A549 (cell line): Measurements from ENCODE around the gene CTXN3. TPM values are rescaled to one million over a fixed set of nuclear protein-coding genes. Genes with fewer than 3 reads are reported as not detected.
A peak's percentile ranks its signal among the peaks of the same experiment; 100 is the strongest.

Experiments used
- ATAC-seq, 2 experiments: fragments of 200-7000 bp in 1 of 2; fragments of >200 bp in 1 of 2; cut with Nextera tagmentation in 1 of 2; cut with Tn5 transposase in 1 of 2; 3 replicates each; pipeline versions ENCODE4 v1.8.0 to v1.9.1; 2018 to 2020; ENCODE audit warnings: mild to moderate bottlenecking in 1 of 2, moderate library complexity in 1 of 2
- CTCF ChIA-PET: fragments of 300-600 bp; sonication (Branson Sonifier 250); formaldehyde crosslinking; extraction: SDS; loops from one replicate; lab custom pipeline; 2021; ENCODE audit warnings: antibody characterized with exemption, inconsistent platforms; lab: Yijun Ruan, JAX
- POLR2A ChIA-PET: fragments of 350-600 bp; formaldehyde crosslinking; extraction: SDS; loops from one replicate; lab custom pipeline; 2021; ENCODE audit warnings: antibody characterized with exemption, inconsistent platforms; lab: Yijun Ruan, JAX
- DNase-seq, 2 experiments: peaks; one replicate each; pipeline versions ENCODE4 v3.0.0 to v3.0.0-alpha.2; 2011 to 2016; ENCODE audit warnings: low read depth in 1 of 2, low spot score in 1 of 2
- FAIRE-seq: peaks from 2 replicates; lab custom pipeline; 2011; peaks lifted over from hg19 to GRCh38; lab: Jason Lieb, UNC
- H3K27ac ChIP-seq, 2 experiments: fragments of >200 bp; sonication (Bioruptor Twin); formaldehyde crosslinking; 3 replicates each; pipeline ENCODE4 v1.5.1; 2016 to 2017
- H3K4me1 ChIP-seq: fragments of >200 bp; sonication (Bioruptor Twin); formaldehyde crosslinking; 3 replicates; pipeline ENCODE4 v1.6.1; 2016
- H3K4me2 ChIP-seq: fragments of >200 bp; sonication (Bioruptor Twin); formaldehyde crosslinking; 3 replicates; pipeline ENCODE4 v1.6.1; 2016
- H3K4me3 ChIP-seq: fragments of >200 bp; sonication (Bioruptor Twin); formaldehyde crosslinking; 3 replicates; pipeline ENCODE4 v1.5.1; 2016
- H3K9me3 ChIP-seq: fragments of >200 bp; sonication (Bioruptor Twin); formaldehyde crosslinking; 3 replicates; pipeline ENCODE4 v1.6.1; 2016
- BHLHE40 ChIP-seq: IDR thresholded peaks from 2 replicates; pipeline ENCODE4 v1.6.1; 2012; ENCODE audit warnings: low read depth, low read length, inconsistent platforms
- EHF ChIP-seq: fragments of 250-450 bp; sonication (Bioruptor Pico); IDR thresholded peaks from 2 replicates; pipeline ENCODE4 v1.5.0; 2020; ENCODE audit warnings: mild to moderate bottlenecking
- EP300 ChIP-seq, 2 experiments: fragments of >200 bp; sonication (Bioruptor Twin); formaldehyde crosslinking; IDR thresholded peaks; 2 replicates in 1 of 2; 3 replicates in 1 of 2; pipeline ENCODE4 v1.6.1; 2016 to 2017
- FOSB ChIP-seq: fragments of 250-450 bp; sonication (Bioruptor Pico); IDR thresholded peaks from 2 replicates; pipeline ENCODE4 v1.5.0; 2020; ENCODE audit warnings: mild to moderate bottlenecking, moderate library complexity
- HEYL ChIP-seq: fragments of 250-450 bp; sonication (Bioruptor Pico); IDR thresholded peaks from 2 replicates; pipeline ENCODE4 v1.8.0; 2021; ENCODE audit warnings: mild to moderate bottlenecking, moderate library complexity
- HOXB13 ChIP-seq: fragments of 250-450 bp; sonication (Bioruptor Pico); IDR thresholded peaks from 2 replicates; pipeline ENCODE4 v1.5.0; 2020; ENCODE audit warnings: low read depth, mild to moderate bottlenecking, moderate library complexity
- JUNB ChIP-seq: fragments of >200 bp; sonication (Bioruptor Twin); formaldehyde crosslinking; IDR thresholded peaks from 2 replicates; pipeline ENCODE4 v1.6.1; 2016
- MAFK ChIP-seq: fragments of 450-650 bp; IDR thresholded peaks from 2 replicates; pipeline ENCODE4 v1.6.1; 2014; ENCODE audit not compliant: partially characterized antibody
- NFE2L2 ChIP-seq: fragments of 150-350 bp; conservative IDR thresholded peaks from 2 replicates; pipeline ENCODE4 v1.6.1; 2014; ENCODE audit warnings: low read length
- NR3C1 ChIP-seq: fragments of >200 bp; sonication (Bioruptor Twin); formaldehyde crosslinking; IDR thresholded peaks from 3 replicates; pipeline ENCODE4 v1.6.1; 2017
- POLR2AphosphoS2 ChIP-seq: conservative IDR thresholded peaks from 2 replicates; pipeline ENCODE4 v1.6.1; 2012; ENCODE audit warnings: low read length, improper control_type of control experiment, inconsistent platforms
- TP53 ChIP-seq: fragments of 250-450 bp; sonication (Bioruptor Pico); IDR thresholded peaks from 2 replicates; pipeline ENCODE4 v1.5.0; 2021; ENCODE audit warnings: mild to moderate bottlenecking, moderate library complexity
- ZSCAN20 ChIP-seq: fragments of 250-450 bp; sonication (Bioruptor Pico); IDR thresholded peaks from 2 replicates; pipeline ENCODE4 v1.8.0; 2022; ENCODE audit warnings: mild to moderate bottlenecking, moderate library complexity
- WGBS: methylation state at CpG from one replicate; pipeline ENCODE4 v1.1.6; 2017; ENCODE audit errors: missing lambda C conversion rate; 5-methylcytosine and 5-hydroxymethylcytosine counted together
- polyA plus RNA-seq, 4 experiments: library from polyadenylated mRNA; depleted of rRNA in 3 of 4; stranded (reverse); fragments of >200 nt; fragmentation: RNase III in 1 of 4; extraction: RNeasy Plus Mini Kit Qiagen cat#74134 plus additional on column Dnase treatment in 1 of 4; gene quantifications; 2 replicates in 3 of 4; 3 replicates in 1 of 4; pipeline ENCODE4 v1.2.3, GENCODE V29; 2011 to 2017
- TF ChIP-seq, protein P1 (sequence below): fragments of 200-600 bp; sonication (generic); IDR thresholded peaks from 2 replicates; pipeline ENCODE4 v1.6.1; 2016; ENCODE audit warnings: antibody characterized with exemption, mild to moderate bottlenecking, moderate library complexity
- TF ChIP-seq, protein P2 (sequence below): fragments of >200 bp; sonication (Bioruptor Twin); formaldehyde crosslinking; IDR thresholded peaks from 3 replicates; pipeline ENCODE4 v1.5.1; 2016
- TF ChIP-seq, protein P3 (sequence below): fragments of 250-450 bp; sonication (Bioruptor Pico); IDR thresholded peaks from 2 replicates; pipeline ENCODE4 v1.5.0; 2020; ENCODE audit warnings: low read depth, mild to moderate bottlenecking, moderate library complexity
- TF ChIP-seq, protein P4 (sequence below): fragments of >200 bp; sonication (Bioruptor Twin); formaldehyde crosslinking; IDR thresholded peaks from 2 replicates; pipeline ENCODE4 v1.6.1; 2016

Gene CTXN3
- polyA plus RNA-seq, 2 of the 4 experiments (the other 2 are of a cell fraction): not detected

DNA sequence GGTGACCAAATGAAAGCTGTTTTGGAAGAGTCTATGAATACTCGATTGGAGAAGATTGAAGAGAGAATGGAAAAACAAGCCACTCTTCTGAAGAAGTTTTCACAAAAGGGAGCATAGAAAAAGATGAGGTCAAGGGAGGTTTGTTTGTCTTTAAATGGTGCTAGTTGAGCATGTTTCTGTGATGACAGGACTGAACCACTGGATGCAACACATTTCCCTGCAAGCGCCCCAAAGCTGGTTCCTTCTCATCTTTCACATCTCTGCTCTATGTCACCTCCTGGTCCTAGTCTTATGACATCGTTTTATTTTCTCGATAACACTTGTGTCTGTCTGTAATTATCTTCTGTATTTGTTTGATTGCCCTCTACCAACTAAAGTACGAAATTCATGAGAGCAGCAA, 50.5 kb downstream of the CTXN3 start (continued):
- TF ChIP-seq, protein P1, sequence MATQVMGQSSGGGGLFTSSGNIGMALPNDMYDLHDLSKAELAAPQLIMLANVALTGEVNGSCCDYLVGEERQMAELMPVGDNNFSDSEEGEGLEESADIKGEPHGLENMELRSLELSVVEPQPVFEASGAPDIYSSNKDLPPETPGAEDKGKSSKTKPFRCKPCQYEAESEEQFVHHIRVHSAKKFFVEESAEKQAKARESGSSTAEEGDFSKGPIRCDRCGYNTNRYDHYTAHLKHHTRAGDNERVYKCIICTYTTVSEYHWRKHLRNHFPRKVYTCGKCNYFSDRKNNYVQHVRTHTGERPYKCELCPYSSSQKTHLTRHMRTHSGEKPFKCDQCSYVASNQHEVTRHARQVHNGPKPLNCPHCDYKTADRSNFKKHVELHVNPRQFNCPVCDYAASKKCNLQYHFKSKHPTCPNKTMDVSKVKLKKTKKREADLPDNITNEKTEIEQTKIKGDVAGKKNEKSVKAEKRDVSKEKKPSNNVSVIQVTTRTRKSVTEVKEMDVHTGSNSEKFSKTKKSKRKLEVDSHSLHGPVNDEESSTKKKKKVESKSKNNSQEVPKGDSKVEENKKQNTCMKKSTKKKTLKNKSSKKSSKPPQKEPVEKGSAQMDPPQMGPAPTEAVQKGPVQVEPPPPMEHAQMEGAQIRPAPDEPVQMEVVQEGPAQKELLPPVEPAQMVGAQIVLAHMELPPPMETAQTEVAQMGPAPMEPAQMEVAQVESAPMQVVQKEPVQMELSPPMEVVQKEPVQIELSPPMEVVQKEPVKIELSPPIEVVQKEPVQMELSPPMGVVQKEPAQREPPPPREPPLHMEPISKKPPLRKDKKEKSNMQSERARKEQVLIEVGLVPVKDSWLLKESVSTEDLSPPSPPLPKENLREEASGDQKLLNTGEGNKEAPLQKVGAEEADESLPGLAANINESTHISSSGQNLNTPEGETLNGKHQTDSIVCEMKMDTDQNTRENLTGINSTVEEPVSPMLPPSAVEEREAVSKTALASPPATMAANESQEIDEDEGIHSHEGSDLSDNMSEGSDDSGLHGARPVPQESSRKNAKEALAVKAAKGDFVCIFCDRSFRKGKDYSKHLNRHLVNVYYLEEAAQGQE: no peak
- TF ChIP-seq, protein P2, sequence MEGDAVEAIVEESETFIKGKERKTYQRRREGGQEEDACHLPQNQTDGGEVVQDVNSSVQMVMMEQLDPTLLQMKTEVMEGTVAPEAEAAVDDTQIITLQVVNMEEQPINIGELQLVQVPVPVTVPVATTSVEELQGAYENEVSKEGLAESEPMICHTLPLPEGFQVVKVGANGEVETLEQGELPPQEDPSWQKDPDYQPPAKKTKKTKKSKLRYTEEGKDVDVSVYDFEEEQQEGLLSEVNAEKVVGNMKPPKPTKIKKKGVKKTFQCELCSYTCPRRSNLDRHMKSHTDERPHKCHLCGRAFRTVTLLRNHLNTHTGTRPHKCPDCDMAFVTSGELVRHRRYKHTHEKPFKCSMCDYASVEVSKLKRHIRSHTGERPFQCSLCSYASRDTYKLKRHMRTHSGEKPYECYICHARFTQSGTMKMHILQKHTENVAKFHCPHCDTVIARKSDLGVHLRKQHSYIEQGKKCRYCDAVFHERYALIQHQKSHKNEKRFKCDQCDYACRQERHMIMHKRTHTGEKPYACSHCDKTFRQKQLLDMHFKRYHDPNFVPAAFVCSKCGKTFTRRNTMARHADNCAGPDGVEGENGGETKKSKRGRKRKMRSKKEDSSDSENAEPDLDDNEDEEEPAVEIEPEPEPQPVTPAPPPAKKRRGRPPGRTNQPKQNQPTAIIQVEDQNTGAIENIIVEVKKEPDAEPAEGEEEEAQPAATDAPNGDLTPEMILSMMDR: no peak
- TF ChIP-seq MAFK: no peak
- TF ChIP-seq EHF (CRISPR knock-in tag): no peak
- TF ChIP-seq, all 56 proteins: peak for 0

DNA sequence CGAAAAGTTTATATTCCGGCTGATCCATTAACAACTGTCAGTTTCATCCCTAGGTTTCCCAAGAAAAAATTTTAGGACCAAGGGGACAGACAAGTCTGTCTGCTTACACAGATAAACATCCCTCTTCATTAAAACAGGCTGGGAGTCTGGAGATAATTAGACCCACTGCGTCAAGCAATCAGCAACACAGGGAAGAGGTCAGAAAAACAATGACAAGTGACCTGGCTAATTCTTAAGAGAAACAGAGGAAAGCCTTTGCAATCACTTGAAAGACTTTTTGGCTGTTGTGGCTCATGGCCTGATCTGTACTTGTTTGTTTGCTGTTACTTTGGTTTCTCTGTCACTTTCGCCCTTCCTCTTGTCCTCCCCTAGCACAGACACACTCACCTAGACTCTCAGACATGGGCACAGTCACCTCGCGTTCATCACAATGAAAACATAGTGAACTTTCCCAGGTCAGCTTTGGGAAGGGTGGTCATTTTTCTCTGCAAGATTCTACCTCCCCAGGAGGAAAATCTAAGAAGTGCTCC, 51.4 kb downstream of the CTXN3 start:
- no peak overlapping the region for H3K4me2 ChIP-seq
- ATAC-seq (no peak), DNase-seq (no peak), FAIRE-seq (no peak)
- H3K4me3 ChIP-seq: no peak overlapping the region
- peaks cover 50% of the 10 kb centered on the region for H3K4me1 ChIP-seq
- H3K27ac ChIP-seq: 0 out of 6 replicates have a peak overlapping the region, but pooled peaks of 1 of the 2 experiments have one; percentile 3
- WGBS: 86% methylated on average over 6 of the region's 6 CpGs
- ChIA-PET POLR2A (no interaction called here), CTCF (interaction anchor here (1.3 kb wide), 1 partner anchor 9 kb away, joined by 5 read pairs; no protein-coding TSS in a partner anchor)
- H3K9me3 ChIP-seq: no peaks in the 10 kb centered on the region
- TF ChIP-seq, protein P3, sequence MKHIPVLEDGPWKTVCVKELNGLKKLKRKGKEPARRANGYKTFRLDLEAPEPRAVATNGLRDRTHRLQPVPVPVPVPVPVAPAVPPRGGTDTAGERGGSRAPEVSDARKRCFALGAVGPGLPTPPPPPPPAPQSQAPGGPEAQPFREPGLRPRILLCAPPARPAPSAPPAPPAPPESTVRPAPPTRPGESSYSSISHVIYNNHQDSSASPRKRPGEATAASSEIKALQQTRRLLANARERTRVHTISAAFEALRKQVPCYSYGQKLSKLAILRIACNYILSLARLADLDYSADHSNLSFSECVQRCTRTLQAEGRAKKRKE (CRISPR knock-in tag): no peak
- TF ChIP-seq NR3C1 (no peak), JUNB (no peak), TP53 (no peak), EP300 (IDR thresholded peaks at IDR 0.05) (no peak), EHF (CRISPR knock-in tag) (no peak), POLR2AphosphoS2 (no peak), FOSB (no peak), MAFK (no peak), BHLHE40 (no peak)
- TF ChIP-seq, protein P4, sequence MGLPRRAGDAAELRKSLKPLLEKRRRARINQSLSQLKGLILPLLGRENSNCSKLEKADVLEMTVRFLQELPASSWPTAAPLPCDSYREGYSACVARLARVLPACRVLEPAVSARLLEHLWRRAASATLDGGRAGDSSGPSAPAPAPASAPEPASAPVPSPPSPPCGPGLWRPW: no peak

DNA sequence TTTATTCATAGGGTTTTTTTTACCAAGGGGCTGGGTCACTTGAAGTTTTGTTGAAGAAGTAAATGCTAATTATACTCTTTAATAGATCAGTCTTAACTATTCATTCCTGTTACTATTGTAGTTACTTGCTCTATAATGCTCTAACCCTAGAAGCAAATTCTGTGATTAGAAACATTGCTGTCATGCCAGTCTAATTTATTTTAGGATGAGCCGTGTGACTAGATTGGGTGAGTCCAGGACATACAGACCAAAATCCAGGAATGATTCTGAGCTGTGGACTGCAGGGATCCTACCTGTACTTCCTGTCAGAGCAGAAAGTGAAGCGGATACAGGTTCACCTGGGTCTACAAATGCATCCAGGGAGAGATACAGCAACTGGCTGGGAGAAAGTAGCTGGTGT, 53.6 kb downstream of the CTXN3 start:
- H3K9me3 ChIP-seq: no peaks in the 10 kb centered on the region
- CTCF ChIA-PET: interaction anchor here (0.6 to 1.6 kb wide), 3 partner anchors 71 to 385 kb away, joined by 3 to 4 read pairs (median 3); no protein-coding TSS in a partner anchor
- no peak for TF ChIP-seq NFE2L2
- no peak for TF ChIP-seq ZSCAN20
- no peak for TF ChIP-seq HOXB13
- TF ChIP-seq HEYL (CRISPR knock-in tag): no peak
- no peak for TF ChIP-seq FOSB
- TF ChIP-seq MAFK: no peak
- FAIRE-seq (no peak), ATAC-seq (no peak), DNase-seq (no peak)
- WGBS: 94% methylated on average over 2 of the region's 2 CpGs
- H3K4me2 ChIP-seq: no peak overlapping the region
- POLR2A ChIA-PET: no interaction called here
- H3K4me1 ChIP-seq: peaks cover 44% of the 10 kb centered on the region
- H3K27ac ChIP-seq: no peak overlapping the region
- H3K4me3 ChIP-seq: no peak overlapping the region
